GM04504 (cell line): Measurements from ENCODE around the gene TNFRSF19.
"Not testable (repeated sequence)": the region's sequence is repeated elsewhere in the genome, so short reads cannot be mapped to it uniquely, and the experiment has no call there.

Experiments used
- DNase-seq: peaks from one replicate; pipeline ENCODE4 v3.0.0-alpha.2; 2012; ENCODE audit warnings: low read depth

Gene TNFRSF19

GRCh38 chr13:23654111-23655110, 84.2 kb downstream of the TNFRSF19 start:
- no peak for DNase-seq

GRCh38 chr13:23655321-23655720, 85.1 kb downstream of the TNFRSF19 start:
- DNase-seq: no peak

GRCh38 chr13:23656637-23657371, 86.6 kb downstream of the TNFRSF19 start:
- DNase-seq: no peak

- no peak for DNase-seq
Observed at GRCh38 chr13:23658929-23659541, 88.8 kb downstream of the TNFRSF19 start.

- DNase-seq: no peak
Observed at GRCh38 chr13:23660249-23660648, 90.0 kb downstream of the TNFRSF19 start.

GRCh38 chr13:23666582-23666981, 96.4 kb downstream of the TNFRSF19 start:
- DNase-seq: no peak

- DNase-seq: no peak
Observed at GRCh38 chr13:23667750-23668149, 97.5 kb downstream of the TNFRSF19 start.

GRCh38 chr13:23668562-23668961, 98.3 kb downstream of the TNFRSF19 start:
- DNase-seq: peak; percentile 40

GRCh38 chr13:23670793-23671192, 100.6 kb downstream of the TNFRSF19 start:
- DNase-seq: no peak

GRCh38 chr13:23671377-23671776, 101.2 kb downstream of the TNFRSF19 start:
- no peak for DNase-seq

- no peak for DNase-seq
Observed at GRCh38 chr13:23671897-23672296, 101.7 kb downstream of the TNFRSF19 start.

GRCh38 chr13:23672616-23673015, 102.4 kb downstream of the TNFRSF19 start:
- DNase-seq: no peak

- peak; percentile 85 for DNase-seq
Observed at GRCh38 chr13:23673354-23673753, 103.1 kb downstream of the TNFRSF19 start.

GRCh38 chr13:23673867-23674605, 103.8 kb downstream of the TNFRSF19 start:
- no peak for DNase-seq

GRCh38 chr13:23674795-23675640, 104.8 kb downstream of the TNFRSF19 start:
- peak; percentile 42 for DNase-seq

- not testable (repeated sequence) for DNase-seq
Observed at GRCh38 chr13:23677679-23678288, 107.6 kb downstream of the TNFRSF19 start.

GRCh38 chr13:23678795-23679194, 108.6 kb downstream of the TNFRSF19 start:
- no peak for DNase-seq

- no peak for DNase-seq
Observed at GRCh38 chr13:23679220-23679619, 109.0 kb downstream of the TNFRSF19 start.

GRCh38 chr13:23680845-23681669, 110.8 kb downstream of the TNFRSF19 start:
- DNase-seq: peak; percentile 44
